Tibial nerve (tissue), 4 donors: ENCODE data around the gene GPC2.

Experiments used
- CTCF ChIP-seq, 5 experiments: fragments of 200-600 bp in 3 of 5; fragments of 450-650 bp in 2 of 5; sonication (generic) in 3 of 5; IDR thresholded peaks; one replicate each; pipeline ENCODE4 v1.5.1; 2016 to 2019; ENCODE audit warnings: antibody characterized with exemption in 5 of 5, mild to moderate bottlenecking in 3 of 5, moderate library complexity in 2 of 5
- EP300 ChIP-seq, 2 donors: sonication (generic); formaldehyde crosslinking; IDR thresholded peaks; one replicate each; pipeline ENCODE4 v1.6.1; 2017; ENCODE audit warnings: antibody characterized with exemption in 2 of 2, mild to moderate bottlenecking in 1 of 2
- POLR2A ChIP-seq, 2 donors: fragments of 450-650 bp; IDR thresholded peaks; one replicate each; pipeline ENCODE4 v1.6.1; 2017; ENCODE audit warnings: antibody characterized with exemption in 2 of 2, mild to moderate bottlenecking in 2 of 2, moderate library complexity in 2 of 2

DNA sequence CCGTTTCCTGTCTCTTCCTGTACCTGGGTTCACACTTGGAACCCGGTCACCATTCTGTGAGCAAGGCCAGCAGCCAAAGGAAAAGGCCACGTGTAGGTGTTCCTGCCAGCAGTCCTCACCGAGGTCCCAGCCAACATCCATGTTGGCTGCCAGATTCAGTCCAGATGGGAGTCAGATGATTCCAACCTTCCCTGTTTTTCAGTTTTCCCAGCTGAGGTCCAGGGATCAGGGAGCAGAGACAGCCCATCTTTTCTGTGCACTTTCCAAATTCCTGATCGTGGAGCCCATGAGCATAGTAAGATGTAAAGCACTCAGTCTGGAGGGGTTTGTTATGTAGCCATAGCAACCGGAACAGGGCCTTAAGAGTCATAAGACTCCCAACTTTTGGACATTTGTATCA lies 38.7 kb upstream of the GPC2 start:
- TF ChIP-seq EP300 (IDR thresholded peaks at IDR 0.05) (peak in 1 of 2 donors; percentile 29), CTCF (IDR thresholded peaks at IDR 0.05) (no peak), POLR2A (IDR thresholded peaks at IDR 0.05) (no peak)
